Activated naive CD8-positive, alpha-beta T cell treated with anti-CD3 and anti-CD28 coated beads, Interleukin-2, amount 10 ng/mL, durations not matched to agents 7 days and 5 days (primary cell): ENCODE results near the gene TSPAN9. TPM values are rescaled to one million over a fixed set of nuclear protein-coding genes. Genes with fewer than 3 reads are reported as not detected.

Experiments
- ATAC-seq: fragments of 150-1000 bp; cut with Tn5 transposase; one replicate; pipeline ENCODE4 v1.10.0; 2021; ENCODE audit warnings: low read depth, moderate library complexity
- POLR2A ChIA-PET: fragments of 350-600 bp; sonication (Branson Sonifier 250); formaldehyde crosslinking; loops from one replicate; lab custom pipeline; 2021; ENCODE audit warnings: antibody characterized with exemption; lab: Charles Lee
- DNase-seq: peaks from one replicate; pipeline ENCODE4 v3.0.0; 2021
- H3K27ac Mint-ChIP-seq: one replicate; pipeline ENCODE4 v1.8.0; 2022; ENCODE audit warnings: mild to moderate bottlenecking, mixed read lengths
- H3K27me3 Mint-ChIP-seq: one replicate; pipeline ENCODE4 v1.8.0; 2022; ENCODE audit warnings: mild to moderate bottlenecking, moderate library complexity, mixed read lengths
- H3K36me3 Mint-ChIP-seq: one replicate; pipeline ENCODE4 v1.8.0; 2021; ENCODE audit warnings: mild to moderate bottlenecking, mixed read lengths
- H3K4me1 Mint-ChIP-seq: one replicate; pipeline ENCODE4 v1.8.0; 2021; ENCODE audit warnings: mixed read lengths
- H3K4me3 Mint-ChIP-seq: one replicate; pipeline ENCODE4 v1.8.0; 2022; ENCODE audit warnings: mild to moderate bottlenecking, moderate library complexity, mixed read lengths
- H3K9me3 Mint-ChIP-seq: one replicate; pipeline ENCODE4 v1.8.0; 2021; ENCODE audit warnings: mixed read lengths
- total RNA-seq, 2 experiments: library from RNA; stranded (reverse); gene quantifications; one replicate each; pipeline ENCODE4 v1.2.3, GENCODE V29; 2021

The TSPAN9 gene
- under 1 TPM; 0.42 to 0.60 TPM for total RNA-seq

- Mint-ChIP-seq H3K4me3 (peak within 1 kb of the TSS; percentile 80), H3K27ac (no peak within 1 kb of the TSS), H3K36me3 (no peaks in the 10 kb centered on the region), H3K4me1 (no peaks in the 10 kb centered on the region), H3K27me3 (peaks cover 26% of the 10 kb centered on the region), H3K9me3 (no peaks in the 10 kb centered on the region)
- ATAC-seq (peak; percentile 80), DNase-seq (peak; percentile 78)
- POLR2A ChIA-PET, result no interaction called here
Observed at GRCh38 chr12:3076730-3077571, at the start of gene TSPAN9. Gene TSPAN9, plus strand, starts transcription at chr12:3077379. Its CDS starts 123,815 bp downstream, at chr12:3201194.

GRCh38 chr12:3028108-3028507, 49.1 kb upstream of the TSPAN9 start:
- Mint-ChIP-seq H3K9me3 (no peaks in the 10 kb centered on the region), H3K36me3 (no peaks in the 10 kb centered on the region), H3K27me3 (peaks cover 6% of the 10 kb centered on the region), H3K27ac (no peak overlapping the region), H3K4me3 (no peak overlapping the region), H3K4me1 (no peaks in the 10 kb centered on the region)
- POLR2A ChIA-PET, result no interaction called here
- ATAC-seq (no peak), DNase-seq (no peak)

- H3K27ac Mint-ChIP-seq, result no peak overlapping the region
- POLR2A ChIA-PET, result no interaction called here
- no peak for ATAC-seq
- H3K36me3 Mint-ChIP-seq, result no peaks in the 10 kb centered on the region
- peaks cover 7% of the 10 kb centered on the region for H3K27me3 Mint-ChIP-seq
- no peak for DNase-seq
- H3K4me1 Mint-ChIP-seq, result no peaks in the 10 kb centered on the region
- H3K4me3 Mint-ChIP-seq, result no peak overlapping the region
- H3K9me3 Mint-ChIP-seq, result no peaks in the 10 kb centered on the region
Observed at GRCh38 chr12:3030821-3031429, 46.3 kb upstream of the TSPAN9 start.

GRCh38 chr12:3032161-3032560, 45.0 kb upstream of the TSPAN9 start:
- no peak for DNase-seq
- Mint-ChIP-seq H3K27ac (no peak overlapping the region), H3K36me3 (no peaks in the 10 kb centered on the region), H3K4me3 (no peak overlapping the region), H3K4me1 (no peaks in the 10 kb centered on the region), H3K27me3 (peaks cover 5% of the 10 kb centered on the region), H3K9me3 (no peaks in the 10 kb centered on the region)
- POLR2A ChIA-PET, result no interaction called here
- no peak for ATAC-seq

GRCh38 chr12:3032770-3033538, 44.2 kb upstream of the TSPAN9 start:
- Mint-ChIP-seq H3K36me3 (no peaks in the 10 kb centered on the region), H3K27me3 (peaks cover 3% of the 10 kb centered on the region), H3K4me1 (no peaks in the 10 kb centered on the region), H3K27ac (no peak overlapping the region), H3K4me3 (no peak overlapping the region), H3K9me3 (no peaks in the 10 kb centered on the region)
- DNase-seq (no peak), ATAC-seq (no peak)
- POLR2A ChIA-PET, result no interaction called here

- Mint-ChIP-seq H3K9me3 (no peaks in the 10 kb centered on the region), H3K4me1 (no peaks in the 10 kb centered on the region), H3K27me3 (peaks cover 3% of the 10 kb centered on the region), H3K36me3 (no peaks in the 10 kb centered on the region), H3K4me3 (no peak overlapping the region), H3K27ac (no peak overlapping the region)
- DNase-seq (no peak), ATAC-seq (no peak)
- POLR2A ChIA-PET, result no interaction called here
Observed at GRCh38 chr12:3033539-3033867, 43.7 kb upstream of the TSPAN9 start.

GRCh38 chr12:3034067-3034750, 43.0 kb upstream of the TSPAN9 start:
- Mint-ChIP-seq H3K36me3 (no peaks in the 10 kb centered on the region), H3K9me3 (no peaks in the 10 kb centered on the region), H3K4me3 (no peak overlapping the region), H3K4me1 (no peaks in the 10 kb centered on the region), H3K27ac (no peak overlapping the region), H3K27me3 (peaks cover 3% of the 10 kb centered on the region)
- peak; percentile 74 for ATAC-seq
- peak; percentile 49 for DNase-seq
- POLR2A ChIA-PET, result no interaction called here

GRCh38 chr12:3035171-3035570, 42.0 kb upstream of the TSPAN9 start:
- Mint-ChIP-seq H3K27me3 (peaks cover 3% of the 10 kb centered on the region), H3K9me3 (no peaks in the 10 kb centered on the region), H3K4me3 (no peak overlapping the region), H3K27ac (no peak overlapping the region), H3K36me3 (no peaks in the 10 kb centered on the region), H3K4me1 (no peaks in the 10 kb centered on the region)
- ATAC-seq (no peak), DNase-seq (no peak)
- POLR2A ChIA-PET, result no interaction called here

- DNase-seq, result no peak
- Mint-ChIP-seq H3K27ac (no peak overlapping the region), H3K4me3 (no peak overlapping the region), H3K36me3 (no peaks in the 10 kb centered on the region), H3K4me1 (no peaks in the 10 kb centered on the region), H3K27me3 (peaks cover 3% of the 10 kb centered on the region), H3K9me3 (no peaks in the 10 kb centered on the region)
- no peak for ATAC-seq
- POLR2A ChIA-PET, result no interaction called here
Observed at GRCh38 chr12:3035815-3036702, 41.1 kb upstream of the TSPAN9 start.

GRCh38 chr12:3036901-3037600, 40.1 kb upstream of the TSPAN9 start:
- Mint-ChIP-seq H3K4me3 (no peak overlapping the region), H3K27me3 (peaks cover 7% of the 10 kb centered on the region)

GRCh38 chr12:3038166-3038565, 39.0 kb upstream of the TSPAN9 start:
- no peak for ATAC-seq
- DNase-seq, result no peak
- Mint-ChIP-seq H3K27me3 (peaks cover 7% of the 10 kb centered on the region), H3K36me3 (no peaks in the 10 kb centered on the region), H3K4me1 (no peaks in the 10 kb centered on the region), H3K4me3 (no peak overlapping the region), H3K27ac (no peak overlapping the region), H3K9me3 (no peaks in the 10 kb centered on the region)
- POLR2A ChIA-PET, result no interaction called here

More at GRCh38 chr12:3036901-3037600, 40.1 kb upstream of the TSPAN9 start:
- ATAC-seq (no peak), DNase-seq (no peak)
- no peaks in the 10 kb centered on the region for H3K36me3 Mint-ChIP-seq
- no peaks in the 10 kb centered on the region for H3K9me3 Mint-ChIP-seq
- no peaks in the 10 kb centered on the region for H3K4me1 Mint-ChIP-seq
- no peak overlapping the region for H3K27ac Mint-ChIP-seq
- POLR2A ChIA-PET, result no interaction called here

GRCh38 chr12:3038926-3039510, 38.2 kb upstream of the TSPAN9 start:
- DNase-seq, result no peak
- no peak for ATAC-seq
- Mint-ChIP-seq H3K27me3 (peaks cover 11% of the 10 kb centered on the region), H3K4me3 (no peak overlapping the region), H3K27ac (no peak overlapping the region), H3K36me3 (no peaks in the 10 kb centered on the region), H3K4me1 (no peaks in the 10 kb centered on the region), H3K9me3 (no peaks in the 10 kb centered on the region)
- POLR2A ChIA-PET, result no interaction called here
